H1 (cell line): ENCODE data around the gene LDB1.

ENCODE experiments used
- EP300 ChIP-seq, 2 experiments: IDR thresholded peaks; 1 replicate in 1 of 2; 2 replicates in 1 of 2; pipeline ENCODE4 v1.6.1; 2011 to 2012; ENCODE audit warnings: low read depth in 2 of 2, low read length in 2 of 2, mild to moderate bottlenecking in 2 of 2, borderline replicate concordance in 1 of 2, inconsistent platforms in 1 of 2, moderate library complexity in 1 of 2
- EZH2 ChIP-seq: fragments of 200-600 bp; sonication (generic); IDR thresholded peaks from 2 replicates; pipeline ENCODE4 v1.7.1; 2012; ENCODE audit warnings: low read depth, mild to moderate bottlenecking, moderate library complexity, low read length, inconsistent platforms; ENCODE audit not compliant: severe bottlenecking
- ZNF274 ChIP-seq: IDR thresholded peaks from 2 replicates; pipeline ENCODE4 v1.7.0; 2012; ENCODE audit warnings: low read length, borderline replicate concordance; ENCODE audit errors: extremely low read depth
- TF ChIP-seq, protein P1 (sequence below), 3 experiments: IDR thresholded peaks; 1 replicate in 2 of 3; 2 replicates in 1 of 3; pipeline versions ENCODE4 v1.5.1 to v1.6.1; 2011; ENCODE audit warnings: low read length in 3 of 3, mild to moderate bottlenecking in 3 of 3, inconsistent platforms in 2 of 3, low read depth in 1 of 3, moderate library complexity in 1 of 3; ENCODE audit not compliant: insufficient read depth in 1 of 3; ENCODE audit errors: control extremely low read depth in 1 of 3

DNA sequence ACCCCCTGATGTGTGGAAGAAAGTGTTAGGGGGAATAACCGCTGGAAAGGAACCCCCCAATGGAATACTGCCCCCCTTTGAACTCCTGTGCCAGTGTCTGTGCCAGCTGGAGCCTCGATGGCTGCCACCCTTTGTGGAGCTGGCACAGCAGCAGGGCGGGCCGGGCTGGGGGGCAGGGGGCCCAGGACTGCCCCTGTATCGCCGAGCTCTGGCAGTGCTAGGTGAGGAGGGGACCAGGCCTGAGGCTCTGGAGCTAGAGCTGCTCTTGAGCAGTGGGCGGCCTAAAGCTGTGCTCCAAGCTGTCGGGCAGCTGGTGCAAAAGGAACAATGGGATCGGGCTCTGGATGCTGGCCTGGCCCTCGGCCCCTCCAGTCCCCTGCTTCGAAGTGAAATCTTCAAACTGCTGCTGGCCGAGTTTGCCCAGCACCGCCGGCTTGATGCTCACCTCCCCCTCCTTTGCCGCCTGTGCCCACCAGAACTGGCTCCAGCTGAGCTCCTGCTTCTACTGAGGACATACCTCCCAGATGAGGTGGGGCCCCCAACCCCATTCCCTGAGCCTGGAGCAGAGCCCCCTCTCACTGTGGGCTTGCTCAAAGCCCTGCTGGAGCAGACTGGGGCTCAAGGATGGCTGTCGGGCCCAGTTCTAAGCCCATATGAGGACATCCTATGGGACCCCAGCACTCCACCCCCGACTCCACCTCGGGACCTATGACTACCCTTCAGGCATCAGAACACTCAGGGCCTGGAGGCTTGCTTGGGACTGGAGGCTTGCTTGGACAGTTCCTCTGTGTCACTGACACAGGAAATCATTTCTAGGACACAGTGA is 52.9 kb downstream of the LDB1 start:
- TF ChIP-seq, protein P1, sequence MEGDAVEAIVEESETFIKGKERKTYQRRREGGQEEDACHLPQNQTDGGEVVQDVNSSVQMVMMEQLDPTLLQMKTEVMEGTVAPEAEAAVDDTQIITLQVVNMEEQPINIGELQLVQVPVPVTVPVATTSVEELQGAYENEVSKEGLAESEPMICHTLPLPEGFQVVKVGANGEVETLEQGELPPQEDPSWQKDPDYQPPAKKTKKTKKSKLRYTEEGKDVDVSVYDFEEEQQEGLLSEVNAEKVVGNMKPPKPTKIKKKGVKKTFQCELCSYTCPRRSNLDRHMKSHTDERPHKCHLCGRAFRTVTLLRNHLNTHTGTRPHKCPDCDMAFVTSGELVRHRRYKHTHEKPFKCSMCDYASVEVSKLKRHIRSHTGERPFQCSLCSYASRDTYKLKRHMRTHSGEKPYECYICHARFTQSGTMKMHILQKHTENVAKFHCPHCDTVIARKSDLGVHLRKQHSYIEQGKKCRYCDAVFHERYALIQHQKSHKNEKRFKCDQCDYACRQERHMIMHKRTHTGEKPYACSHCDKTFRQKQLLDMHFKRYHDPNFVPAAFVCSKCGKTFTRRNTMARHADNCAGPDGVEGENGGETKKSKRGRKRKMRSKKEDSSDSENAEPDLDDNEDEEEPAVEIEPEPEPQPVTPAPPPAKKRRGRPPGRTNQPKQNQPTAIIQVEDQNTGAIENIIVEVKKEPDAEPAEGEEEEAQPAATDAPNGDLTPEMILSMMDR (IDR thresholded peaks at IDR 0.05; ENCODE audit: control extremely low read depth in 1 of 3, insufficient read depth in 1 of 3, low read depth in 1 of 3, low read length in 3 of 3) = no peak
- TF ChIP-seq EZH2 (no peak), EP300 (IDR thresholded peaks at IDR 0.05; ENCODE audit: borderline replicate concordance in 1 of 2, low read depth in 2 of 2, low read length in 2 of 2) (no peak), ZNF274 (no peak)
